DMS114 treated with DMSO at 0.1 percent for 48 hours (cell line): ENCODE results near the gene MAP4K3.

ENCODE experiments used
- DNase-seq: peaks from one replicate; lab custom pipeline; 2025; ENCODE audit not compliant: unreplicated experiment; lab: John Stamatoyannopoulos, UW

MAP4K3 gene

DNA sequence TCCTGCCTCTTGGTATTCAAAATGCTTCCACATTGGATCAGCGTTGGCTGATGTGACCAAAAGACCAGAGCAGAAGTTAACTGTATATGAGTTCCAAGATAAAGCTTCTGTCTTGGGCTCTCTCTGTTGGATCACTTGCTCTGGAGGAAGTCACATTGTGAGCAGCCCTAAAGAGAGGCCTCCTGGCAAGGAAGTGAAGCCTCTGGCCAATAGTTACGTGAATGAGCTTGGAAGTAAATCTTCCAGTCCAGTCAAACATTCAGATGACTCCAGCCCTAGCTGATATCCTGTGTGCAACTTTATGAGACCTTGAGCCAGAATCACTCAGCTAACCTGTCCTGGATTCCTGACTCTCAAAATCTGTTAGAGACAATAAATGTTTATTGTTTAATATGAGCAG, 125.6 kb downstream of the MAP4K3 start:
- DNase-seq, result no peak

DNA sequence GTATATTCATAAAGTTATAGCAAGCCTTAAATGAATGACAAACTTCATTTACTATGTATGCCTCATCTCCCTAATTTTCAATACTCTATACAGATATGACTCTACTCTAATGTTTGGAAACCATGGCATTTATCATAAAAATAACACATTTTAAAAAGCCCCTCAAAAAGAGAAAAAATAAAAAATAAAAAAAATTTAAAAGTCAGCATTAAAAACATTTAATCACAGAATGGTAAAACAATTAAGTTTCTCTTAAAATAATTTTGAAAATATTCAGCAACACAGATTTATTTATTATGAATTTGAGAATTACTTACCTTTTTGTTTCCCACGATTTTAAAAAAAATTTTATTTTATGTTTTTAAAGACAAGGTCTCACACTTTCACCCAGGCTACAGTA, 128.3 kb downstream of the MAP4K3 start:
- DNase-seq, result no peak

DNA sequence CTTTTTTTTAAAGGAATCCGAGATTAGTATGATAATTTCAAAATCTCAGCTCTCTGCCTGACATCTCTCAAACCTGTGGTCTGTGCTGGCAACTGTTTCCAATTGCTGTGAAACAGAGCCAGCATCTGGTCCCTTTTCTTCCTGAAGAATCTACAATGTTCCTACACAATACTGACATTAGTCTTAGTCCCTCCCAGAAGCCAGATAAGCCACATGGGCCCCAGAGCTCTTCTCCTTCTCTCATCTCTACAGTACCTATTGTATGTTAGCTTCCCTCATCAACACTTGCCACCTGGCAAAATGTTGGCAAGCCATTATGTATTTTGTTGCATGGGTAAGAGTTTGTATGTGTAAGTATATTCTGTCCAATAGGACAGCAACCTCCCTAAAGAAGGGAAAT, 130.5 kb downstream of the MAP4K3 start:
- DNase-seq, result no peak

DNA sequence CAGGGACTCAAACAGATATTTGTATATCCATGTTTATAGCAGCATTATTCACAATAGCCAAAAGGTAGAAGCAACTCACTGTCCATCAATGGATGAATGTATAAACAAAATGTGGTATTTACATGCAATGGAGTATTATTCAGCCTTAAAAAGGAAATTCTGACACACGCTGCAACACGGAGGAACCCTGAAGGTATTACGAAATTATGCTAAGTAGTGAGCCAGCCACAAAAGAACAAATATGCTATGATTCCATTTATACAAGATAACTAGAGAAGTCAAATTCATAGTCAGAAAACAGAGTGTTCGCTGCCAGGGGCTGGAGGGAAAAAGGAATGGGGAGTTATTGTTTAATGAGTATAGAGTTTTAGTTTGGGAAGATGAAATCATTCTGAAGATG, 132.4 kb downstream of the MAP4K3 start:
- no peak for DNase-seq

DNA sequence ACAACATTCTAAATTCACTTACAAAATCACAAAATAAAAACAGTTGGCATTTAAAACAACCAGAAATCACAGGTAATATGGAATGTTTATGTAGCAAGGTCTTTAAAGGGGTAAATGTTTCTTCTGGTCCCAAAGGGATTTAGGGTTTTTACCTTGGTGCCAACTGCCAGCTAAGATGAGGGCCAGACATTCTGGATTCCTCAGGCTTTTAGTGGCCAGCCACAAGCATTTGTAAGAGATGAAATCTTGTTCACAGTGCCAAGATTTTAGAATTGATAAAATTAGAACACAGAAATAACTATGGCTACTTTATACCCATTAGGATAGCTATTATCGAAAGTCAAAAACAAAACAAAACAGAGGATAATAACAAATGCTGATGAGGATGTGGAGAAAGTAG, 132.9 kb downstream of the MAP4K3 start:
- DNase-seq, result no peak

DNA sequence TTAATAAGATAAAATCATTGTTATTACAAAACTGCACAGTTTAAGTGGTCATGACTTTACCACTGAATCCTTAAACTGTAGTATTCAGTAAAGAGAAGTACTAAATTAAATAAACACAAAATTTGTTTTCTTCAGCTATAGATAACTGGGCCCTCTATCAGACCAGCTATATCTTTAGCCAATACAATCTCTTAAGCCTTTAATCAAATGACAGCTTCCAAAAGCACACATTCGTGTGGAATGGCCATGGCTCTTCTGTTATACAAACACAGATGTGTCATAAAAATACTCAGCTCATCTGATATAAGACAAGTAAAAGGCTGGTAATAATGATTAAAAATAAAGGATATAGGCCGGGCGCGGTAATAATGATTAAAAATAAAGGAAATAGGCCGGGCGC, 135.7 kb downstream of the MAP4K3 start:
- no peak for DNase-seq

DNA sequence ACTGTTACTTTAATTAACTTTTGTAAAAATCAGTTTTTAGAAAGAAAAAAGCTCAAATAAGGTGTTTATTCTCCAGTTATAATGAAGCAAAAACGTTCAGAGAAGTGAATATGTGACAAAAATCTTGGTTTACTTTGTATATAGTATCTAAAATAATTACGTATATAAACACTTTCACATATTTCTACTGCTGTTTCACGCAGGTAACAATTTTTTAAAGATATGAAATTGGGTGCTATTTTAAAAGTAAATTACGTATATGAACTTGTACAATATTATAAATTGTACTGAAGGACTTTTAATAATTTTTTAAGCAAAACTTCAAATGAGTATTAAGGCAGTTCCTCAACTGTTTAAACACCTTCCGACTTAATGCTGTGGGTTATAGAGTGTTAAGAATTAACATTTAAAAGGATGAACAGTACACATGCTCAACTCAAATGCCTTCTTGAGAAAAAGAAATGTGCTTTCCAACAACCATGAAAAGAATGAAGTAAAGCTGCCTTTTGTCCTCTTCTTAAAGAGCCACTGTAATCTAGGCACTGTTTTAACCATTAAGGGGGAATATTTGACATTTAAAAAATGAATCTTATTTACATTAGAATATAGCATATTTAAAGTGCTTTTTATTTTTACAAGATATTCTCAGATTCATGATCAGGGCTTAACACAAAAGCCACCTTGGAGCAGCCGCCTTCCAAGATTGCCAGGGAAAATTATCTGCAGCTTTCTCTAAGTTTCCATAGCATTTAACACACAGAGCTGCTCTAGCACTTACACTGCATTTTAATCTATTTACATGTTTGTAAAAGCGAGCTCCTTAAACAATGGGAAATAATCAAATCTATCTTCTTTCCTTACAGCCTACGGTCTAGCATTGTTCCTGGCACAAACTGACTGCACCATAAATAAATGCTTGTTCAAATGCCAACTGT, 136.8 kb downstream of the MAP4K3 start:
- no peak for DNase-seq

DNA sequence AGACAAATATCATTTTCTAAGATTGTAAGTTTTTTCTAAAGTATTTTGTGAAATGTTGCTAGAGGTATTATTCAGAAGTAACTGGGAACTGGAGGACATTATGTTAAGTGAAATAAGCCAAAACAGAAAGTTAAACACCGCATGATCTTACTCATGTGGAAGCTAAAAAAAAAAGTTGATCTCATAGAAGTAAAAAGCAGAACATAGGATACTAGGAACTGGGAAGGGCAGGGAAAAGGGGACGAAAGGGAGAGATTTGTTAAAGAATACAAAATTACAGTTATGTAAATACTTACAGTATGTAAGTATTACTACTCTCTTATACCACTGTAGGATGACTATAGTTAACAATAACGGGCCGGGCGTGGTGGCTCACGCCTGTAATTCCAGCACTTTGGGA, 146.7 kb downstream of the MAP4K3 start:
- DNase-seq, result no peak

DNA sequence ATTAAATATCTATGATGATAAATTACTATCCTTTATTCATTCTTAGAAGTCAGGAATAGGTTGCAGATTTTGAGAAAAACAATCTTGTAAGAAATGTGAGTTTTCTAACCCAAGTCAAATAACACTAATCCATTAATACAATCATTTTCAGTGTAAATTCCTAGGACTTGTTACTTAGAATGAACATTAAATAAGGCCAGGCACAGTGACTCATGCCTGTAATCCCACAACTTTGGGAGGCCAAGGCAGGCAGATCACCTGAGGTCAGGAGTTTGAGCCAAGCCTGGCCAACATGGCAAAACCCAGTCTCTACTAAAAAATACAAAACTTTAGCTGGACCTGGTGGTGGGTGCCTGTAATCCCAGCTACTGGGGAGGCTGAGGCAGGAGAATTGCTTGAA, 147.5 kb downstream of the MAP4K3 start:
- no peak for DNase-seq

DNA sequence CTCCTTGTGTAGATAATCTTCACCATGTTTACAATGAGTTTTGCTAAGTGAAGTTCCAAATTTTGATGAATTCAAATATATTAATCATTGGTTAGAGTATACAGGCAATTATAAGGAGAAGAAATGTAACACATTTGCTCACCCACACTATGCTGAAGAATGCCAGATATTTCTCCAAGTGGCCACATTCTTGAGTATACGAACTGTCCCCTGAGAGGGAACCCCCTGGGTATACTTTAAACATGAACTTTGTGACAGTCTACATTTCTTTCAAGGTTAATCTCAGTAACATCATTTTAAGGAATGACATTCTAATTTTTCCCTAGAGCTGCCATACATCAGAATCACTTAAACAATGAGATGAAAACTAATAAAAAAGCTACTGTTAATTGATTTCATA, 153.5 kb downstream of the MAP4K3 start:
- no peak for DNase-seq

DNA sequence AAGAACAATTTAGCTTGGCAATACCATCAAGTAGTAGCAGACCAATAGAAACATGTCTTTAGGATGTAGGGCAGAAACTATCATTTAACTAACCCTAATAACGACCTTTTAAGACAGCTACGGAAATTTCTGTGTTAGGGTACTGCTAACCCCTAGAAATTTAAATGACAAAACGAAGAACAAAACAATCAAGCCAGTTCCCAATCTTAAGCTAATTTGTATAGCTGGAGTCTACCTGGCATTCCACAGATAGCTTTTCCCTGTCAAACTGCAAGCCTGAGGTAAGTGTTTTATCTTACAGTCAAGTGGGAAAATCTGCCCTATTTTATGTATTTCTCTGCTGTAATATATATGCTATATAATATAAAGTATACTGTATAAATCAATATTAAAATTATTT, 155.7 kb downstream of the MAP4K3 start:
- no peak for DNase-seq

DNA sequence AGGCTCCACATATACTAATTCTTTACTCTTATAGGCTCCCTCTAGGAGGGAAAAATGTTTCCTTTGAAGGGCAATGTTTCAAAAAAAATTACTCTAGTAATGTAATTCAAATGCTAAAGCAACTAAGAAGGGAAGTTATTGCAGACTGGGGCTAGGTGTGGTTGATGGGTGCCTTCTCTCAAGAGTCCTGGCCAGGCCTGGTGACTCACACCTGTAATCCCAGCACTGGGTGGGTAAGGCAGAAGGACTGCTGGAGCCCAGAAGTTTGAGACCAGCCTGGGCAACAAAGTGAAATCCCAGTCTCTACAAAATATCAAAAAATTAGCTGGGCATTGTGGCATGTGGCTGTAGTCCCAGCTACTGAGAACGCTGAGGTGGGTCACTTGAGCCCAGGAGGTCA, 162.1 kb downstream of the MAP4K3 start:
- no peak for DNase-seq

DNA sequence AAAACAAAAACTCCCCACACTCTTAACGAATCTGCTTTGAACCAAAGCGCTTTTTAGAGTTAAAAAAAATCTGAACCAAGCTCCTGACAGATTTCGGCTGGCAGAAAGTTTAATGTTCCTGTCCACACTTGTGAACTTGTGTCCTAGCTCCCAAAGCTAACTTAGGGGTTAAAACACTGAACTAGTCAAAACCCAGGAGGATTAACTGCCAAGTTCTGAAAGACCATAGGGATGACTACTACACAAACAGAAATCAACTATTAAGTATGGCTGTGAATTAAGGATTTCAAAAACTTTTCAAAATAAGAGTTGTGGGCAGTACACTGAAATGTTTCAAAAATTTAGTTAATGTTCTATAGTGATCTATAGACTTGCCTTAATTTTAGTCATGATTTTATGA, 167.1 kb downstream of the MAP4K3 start:
- no peak for DNase-seq

DNA sequence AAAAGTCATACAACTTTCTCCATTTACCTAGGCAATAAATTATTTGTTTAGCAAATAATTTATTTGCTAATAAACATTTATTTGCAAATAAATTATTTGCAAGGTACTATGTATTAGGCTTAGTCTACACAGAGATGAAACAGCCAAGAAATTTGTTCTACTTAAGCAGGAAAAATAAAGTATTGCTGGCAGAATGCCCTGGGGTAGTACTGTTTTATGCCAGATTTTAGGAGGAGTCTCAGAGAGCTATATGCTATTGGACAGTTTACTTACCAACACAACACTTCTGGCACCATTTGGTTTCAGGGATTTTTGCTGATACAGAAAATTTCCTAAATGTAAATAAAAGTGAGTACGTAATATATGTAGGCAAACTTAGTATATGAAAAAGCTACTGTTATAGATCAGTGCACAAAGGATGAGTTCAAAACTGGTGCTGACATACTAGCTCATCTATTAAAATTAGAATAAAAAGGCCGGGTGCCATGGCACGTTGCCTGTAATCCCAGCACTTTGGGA, 170.1 kb downstream of the MAP4K3 start:
- DNase-seq, result no peak

DNA sequence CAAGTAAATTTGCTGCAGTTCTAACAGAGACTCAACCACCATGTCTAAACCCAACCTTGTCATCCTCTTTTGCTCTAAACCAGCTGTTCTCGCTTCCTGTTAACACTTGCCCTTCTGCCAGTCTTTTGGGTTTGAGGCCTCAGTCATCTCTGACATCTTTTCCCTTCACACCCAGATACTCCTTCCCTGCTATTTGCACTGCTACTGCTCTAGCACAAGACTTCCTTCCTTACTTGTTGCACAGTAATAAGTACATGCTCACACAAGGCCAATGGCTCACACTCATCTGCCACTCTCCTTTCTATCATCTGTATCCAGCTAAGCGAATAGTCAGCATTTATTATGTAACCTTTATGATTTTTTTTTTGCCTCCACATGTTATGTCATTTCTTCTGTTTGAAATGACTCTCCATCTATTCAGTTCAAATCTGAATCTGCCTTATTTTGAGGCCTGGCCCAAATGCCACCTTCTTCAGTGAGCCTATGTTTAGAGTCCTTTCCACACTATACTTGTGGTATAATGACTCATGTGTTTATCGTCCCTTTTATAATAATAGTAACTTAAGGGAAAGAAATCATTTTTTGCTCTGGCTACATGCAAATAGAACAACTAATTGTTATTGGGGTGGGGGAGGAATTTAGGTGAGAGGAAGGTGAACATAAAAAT, 170.8 kb downstream of the MAP4K3 start:
- DNase-seq, result no peak

DNA sequence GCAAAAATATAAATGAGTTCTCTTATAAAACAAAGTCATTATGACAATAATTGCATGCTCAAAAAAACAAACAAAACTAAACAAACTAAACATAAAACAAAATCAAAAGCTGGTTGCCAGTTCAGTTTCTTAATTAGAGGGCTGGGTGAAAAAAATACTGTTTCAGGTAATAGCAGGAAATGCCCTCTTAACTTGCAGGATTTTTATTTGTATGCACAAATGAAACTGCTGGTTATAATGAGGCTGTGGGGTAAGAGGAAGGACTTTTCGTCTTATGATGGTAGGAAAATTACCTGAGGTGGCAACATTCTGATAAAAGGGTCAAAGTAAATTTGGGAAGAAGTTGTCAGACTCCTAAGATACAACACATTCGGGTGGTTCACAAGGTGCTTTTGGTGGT, 171.8 kb downstream of the MAP4K3 start:
- no peak for DNase-seq

DNA sequence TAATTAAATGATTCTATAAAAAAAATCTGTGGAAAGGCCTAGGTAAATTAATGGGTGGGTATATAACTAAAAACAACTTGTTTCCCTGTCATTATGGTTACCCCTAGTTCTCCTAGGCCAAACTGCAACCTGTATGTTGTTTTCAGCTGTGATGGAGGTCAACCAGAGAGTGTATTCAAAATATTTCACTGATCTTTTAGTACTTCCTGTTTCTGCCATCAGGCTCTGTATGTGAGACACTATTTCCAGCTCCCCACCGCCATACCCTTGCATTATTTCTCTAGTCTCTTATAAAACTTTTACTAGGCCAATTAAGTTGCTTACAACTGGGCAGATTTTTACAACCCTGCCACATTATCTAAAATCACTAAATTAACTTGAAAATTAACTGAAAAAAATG, 172.4 kb downstream of the MAP4K3 start:
- no peak for DNase-seq

DNA sequence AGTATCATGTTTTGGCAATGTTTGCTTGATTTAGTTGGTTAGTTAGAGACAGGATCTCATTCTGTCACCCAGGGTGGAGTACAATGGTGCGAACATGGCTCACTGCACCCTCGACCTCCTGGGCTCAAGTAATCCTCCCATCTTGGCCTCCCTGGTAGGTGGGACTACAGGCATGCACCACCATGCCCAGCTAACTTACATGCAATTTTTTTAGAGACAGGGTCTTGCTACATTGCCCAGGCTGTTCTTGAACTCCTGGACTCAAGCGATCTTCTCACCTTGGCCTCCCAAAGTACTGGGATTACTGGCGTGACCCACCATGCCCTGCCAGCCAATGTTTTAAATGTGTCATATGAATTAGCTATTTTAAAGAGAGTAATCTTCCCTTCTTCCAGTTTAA, 177.0 kb downstream of the MAP4K3 start:
- no peak for DNase-seq

DNA sequence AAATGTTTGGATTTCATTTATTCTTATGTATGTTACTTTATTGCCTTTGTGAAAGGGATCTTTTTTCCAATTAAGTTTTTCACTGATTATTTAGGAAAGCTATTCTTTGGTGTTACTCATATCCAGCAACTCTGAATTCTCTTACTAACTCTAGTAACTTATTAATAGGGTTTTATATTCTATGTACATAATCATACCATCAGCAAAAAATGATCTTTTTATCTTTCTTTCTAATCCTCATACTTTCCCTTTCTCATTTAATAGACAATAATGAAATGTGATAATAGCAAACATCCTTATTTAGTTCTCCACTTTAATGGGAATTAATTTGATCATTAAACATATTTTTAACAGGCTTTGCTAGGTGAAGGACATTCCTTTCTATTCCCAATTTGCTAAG, 181.0 kb downstream of the MAP4K3 start:
- no peak for DNase-seq

DNA sequence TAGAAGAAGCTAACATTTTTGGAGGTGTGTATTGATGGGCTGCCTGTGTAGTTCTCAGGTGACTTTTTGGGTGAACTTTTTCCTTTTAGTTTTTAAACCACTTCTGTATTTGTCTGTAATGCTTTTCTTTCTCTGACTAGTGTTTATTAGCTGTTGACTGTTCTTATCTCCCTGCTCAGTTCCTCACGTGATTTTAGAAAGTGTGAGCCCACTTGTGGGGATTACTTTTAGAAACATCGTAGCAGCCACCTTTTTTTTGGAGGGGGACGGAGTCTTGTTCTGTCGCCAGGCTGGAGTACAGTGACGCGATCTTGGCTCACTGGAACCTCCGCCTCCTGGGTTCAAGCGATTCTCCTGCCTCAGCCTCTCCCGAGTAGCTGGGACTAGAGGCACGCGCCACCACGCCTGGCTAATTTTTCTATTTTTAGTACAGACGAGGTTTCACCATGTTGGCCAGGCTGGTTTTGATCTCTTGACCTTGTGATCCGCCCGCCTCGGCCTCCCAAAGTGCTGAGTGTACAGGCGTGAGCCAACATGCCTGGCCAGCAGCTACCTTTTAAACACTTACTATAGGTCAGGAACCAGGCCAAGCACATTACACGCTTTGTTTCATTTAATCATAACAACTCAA, 184.1 kb downstream of the MAP4K3 start:
- no peak for DNase-seq

DNA sequence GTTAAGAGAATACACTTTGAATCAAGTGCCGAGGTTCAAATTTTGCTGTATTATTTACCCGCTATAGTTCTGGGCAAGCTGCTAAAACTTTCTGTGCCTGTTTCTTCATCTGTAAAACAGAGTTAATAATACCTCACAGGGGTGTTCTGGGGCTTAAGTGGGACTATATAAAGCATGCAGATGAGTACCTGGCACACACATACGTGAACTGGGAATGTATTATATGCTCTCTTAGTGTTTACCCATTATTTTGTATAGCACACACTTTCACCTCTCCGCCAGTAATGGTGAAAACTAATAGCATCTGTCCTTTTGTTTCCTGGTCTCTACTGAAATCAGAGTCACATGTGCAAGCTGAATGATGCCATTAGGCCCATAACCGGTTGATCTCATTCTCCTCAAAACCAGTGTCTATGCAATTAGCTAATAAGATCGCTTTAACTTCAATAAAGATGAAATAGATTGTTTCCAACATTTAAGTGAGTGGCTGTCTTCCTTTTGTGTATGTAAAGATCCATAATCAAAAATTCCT, 189.5 kb downstream of the MAP4K3 start:
- no peak for DNase-seq
